ENCODE measurements around the gene ZEB1.

DNA sequence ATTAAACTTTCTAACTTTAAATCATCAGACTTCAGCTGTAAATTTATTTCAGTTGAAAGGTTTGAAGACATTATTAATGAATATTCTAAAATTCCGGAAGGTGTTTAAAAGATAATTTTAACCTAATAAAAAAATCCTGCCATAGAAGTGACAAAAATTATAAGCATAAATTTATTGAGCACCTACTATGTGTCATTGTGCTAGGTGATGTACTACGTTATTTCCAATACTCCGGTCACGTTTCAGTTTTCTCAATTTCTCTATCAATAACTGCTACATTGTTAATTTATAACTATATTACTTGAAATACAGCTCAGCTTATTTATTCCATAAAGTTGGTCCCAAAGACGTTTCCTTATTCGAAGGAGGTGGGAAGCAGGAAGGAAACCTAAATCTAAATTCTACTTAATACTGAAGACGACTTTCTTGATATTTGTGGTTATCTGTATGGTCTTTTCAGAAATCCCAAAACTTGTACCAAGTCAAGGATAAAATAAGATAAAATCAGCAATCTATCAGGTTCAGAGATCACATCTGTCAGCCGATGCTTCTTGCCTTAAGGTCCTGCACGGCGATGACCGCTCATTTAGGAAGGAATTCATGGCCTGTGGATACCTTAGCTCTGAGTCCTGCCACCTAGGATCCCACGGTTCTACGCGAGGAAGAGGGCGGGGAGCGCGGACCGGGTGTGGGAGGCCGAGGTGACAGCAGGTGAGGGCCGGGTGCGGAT is 1.2 kb upstream of the ZEB1 start:
- TF ChIP-seq, protein P1, sequence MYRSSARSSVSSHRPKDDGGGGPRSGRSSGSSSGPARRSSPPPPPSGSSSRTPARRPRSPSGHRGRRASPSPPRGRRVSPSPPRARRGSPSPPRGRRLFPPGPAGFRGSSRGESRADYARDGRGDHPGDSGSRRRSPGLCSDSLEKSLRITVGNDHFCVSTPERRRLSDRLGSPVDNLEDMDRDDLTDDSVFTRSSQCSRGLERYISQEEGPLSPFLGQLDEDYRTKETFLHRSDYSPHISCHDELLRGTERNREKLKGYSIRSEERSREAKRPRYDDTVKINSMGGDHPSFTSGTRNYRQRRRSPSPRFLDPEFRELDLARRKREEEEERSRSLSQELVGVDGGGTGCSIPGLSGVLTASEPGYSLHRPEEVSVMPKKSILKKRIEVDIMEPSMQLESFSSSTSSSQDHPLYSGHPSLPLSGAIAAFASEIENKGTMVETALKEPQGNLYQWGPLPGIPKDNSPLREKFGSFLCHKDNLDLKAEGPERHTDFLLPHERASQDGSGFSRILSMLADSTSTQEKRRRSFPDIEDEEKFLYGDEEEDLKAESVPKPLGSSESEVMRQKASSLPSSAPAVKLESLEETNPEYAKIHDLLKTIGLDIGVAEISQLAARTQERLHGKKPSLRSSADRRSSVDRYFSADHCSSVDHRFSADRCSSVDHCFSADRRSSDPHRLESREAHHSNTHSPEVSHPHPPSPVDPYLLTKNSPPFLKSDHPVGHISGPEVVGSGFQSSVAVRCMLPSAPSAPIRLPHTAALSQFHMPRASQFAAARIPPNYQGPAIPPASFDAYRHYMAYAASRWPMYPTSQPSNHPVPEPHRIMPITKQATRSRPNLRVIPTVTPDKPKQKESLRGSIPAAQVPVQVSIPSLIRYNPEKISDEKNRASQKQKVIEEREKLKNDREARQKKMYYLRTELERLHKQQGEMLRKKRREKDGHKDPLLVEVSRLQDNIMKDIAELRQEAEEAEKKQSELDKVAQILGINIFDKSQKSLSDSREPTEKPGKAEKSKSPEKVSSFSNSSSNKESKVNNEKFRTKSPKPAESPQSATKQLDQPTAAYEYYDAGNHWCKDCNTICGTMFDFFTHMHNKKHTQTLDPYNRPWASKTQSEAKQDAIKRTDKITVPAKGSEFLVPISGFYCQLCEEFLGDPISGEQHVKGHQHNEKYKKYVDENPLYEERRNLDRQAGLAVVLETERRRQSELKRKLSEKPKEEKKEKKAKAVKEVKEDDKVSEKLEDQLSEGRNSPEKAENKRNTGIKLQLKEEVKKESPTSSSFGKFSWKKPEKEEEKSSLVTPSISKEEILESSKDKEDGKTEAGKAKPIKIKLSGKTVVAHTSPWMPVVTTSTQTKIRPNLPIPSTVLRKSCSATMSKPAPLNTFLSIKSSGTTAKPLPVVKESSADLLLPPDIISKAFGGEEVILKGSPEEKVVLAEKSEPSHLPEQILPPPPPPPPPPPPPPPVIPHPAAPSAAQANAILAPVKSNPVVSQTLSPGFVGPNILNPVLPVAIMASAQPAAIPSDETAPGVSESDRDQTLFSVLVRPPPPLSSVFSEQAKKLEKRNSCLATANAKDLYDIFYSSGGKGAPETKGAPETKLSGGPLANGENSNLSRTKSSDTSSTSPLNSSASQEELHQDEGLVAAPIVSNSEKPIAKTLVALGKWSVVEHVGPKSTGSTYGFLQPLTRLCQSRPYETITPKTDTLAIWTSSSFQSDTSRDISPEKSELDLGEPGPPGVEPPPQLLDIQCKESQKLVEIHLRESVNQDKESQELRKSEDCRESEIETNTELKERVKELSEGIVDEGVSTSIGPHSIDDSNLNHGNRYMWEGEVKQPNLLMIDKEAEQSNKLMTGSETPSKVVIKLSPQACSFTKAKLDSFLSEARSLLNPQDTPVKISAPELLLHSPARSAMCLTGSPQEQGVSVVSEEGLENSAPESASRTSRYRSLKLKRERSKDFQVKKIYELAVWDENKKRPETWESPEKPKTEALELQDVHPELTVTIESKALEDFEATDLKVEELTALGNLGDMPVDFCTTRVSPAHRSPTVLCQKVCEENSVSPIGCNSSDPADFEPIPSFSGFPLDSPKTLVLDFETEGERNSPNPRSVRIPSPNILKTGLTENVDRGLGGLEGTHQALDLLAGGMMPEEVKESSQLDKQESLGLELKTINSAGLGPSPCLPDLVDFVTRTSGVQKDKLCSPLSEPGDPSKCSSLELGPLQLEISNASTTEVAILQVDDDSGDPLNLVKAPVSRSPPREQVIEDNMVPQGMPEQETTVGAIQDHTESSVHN (IDR thresholded peaks at IDR 0.05; ENCODE audit: borderline replicate concordance in 1 of 2, low read depth in 1 of 2), result no peak
- TF ChIP-seq ZNF764 (CRISPR knock-in tag; IDR thresholded peaks at IDR 0.05; ENCODE audit: low read depth) (no peak), POLR2A (conservative IDR thresholded peaks at IDR 0.05) (no peak), NFRKB (IDR thresholded peaks at IDR 0.05; ENCODE audit: low read depth) (no peak), ZNF121 (CRISPR knock-in tag; conservative IDR thresholded peaks at IDR 0.05) (no peak), CHD1 (IDR thresholded peaks at IDR 0.05; ENCODE audit: low read length) (no peak)
- TF ChIP-seq, protein P2, sequence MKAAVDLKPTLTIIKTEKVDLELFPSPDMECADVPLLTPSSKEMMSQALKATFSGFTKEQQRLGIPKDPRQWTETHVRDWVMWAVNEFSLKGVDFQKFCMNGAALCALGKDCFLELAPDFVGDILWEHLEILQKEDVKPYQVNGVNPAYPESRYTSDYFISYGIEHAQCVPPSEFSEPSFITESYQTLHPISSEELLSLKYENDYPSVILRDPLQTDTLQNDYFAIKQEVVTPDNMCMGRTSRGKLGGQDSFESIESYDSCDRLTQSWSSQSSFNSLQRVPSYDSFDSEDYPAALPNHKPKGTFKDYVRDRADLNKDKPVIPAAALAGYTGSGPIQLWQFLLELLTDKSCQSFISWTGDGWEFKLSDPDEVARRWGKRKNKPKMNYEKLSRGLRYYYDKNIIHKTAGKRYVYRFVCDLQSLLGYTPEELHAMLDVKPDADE (conservative IDR thresholded peaks at IDR 0.05; ENCODE audit: control insufficient read depth, low read depth, low read length), result no peak
- TF ChIP-seq, protein P3, sequence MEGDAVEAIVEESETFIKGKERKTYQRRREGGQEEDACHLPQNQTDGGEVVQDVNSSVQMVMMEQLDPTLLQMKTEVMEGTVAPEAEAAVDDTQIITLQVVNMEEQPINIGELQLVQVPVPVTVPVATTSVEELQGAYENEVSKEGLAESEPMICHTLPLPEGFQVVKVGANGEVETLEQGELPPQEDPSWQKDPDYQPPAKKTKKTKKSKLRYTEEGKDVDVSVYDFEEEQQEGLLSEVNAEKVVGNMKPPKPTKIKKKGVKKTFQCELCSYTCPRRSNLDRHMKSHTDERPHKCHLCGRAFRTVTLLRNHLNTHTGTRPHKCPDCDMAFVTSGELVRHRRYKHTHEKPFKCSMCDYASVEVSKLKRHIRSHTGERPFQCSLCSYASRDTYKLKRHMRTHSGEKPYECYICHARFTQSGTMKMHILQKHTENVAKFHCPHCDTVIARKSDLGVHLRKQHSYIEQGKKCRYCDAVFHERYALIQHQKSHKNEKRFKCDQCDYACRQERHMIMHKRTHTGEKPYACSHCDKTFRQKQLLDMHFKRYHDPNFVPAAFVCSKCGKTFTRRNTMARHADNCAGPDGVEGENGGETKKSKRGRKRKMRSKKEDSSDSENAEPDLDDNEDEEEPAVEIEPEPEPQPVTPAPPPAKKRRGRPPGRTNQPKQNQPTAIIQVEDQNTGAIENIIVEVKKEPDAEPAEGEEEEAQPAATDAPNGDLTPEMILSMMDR (IDR thresholded peaks at IDR 0.05 in 2 of 3, conservative IDR thresholded peaks at IDR 0.05 in 1 of 3; ENCODE audit: insufficient read depth in 2 of 3, low read depth in 1 of 3, low read length in 3 of 3), result no peak
- TF ChIP-seq, protein P4, sequence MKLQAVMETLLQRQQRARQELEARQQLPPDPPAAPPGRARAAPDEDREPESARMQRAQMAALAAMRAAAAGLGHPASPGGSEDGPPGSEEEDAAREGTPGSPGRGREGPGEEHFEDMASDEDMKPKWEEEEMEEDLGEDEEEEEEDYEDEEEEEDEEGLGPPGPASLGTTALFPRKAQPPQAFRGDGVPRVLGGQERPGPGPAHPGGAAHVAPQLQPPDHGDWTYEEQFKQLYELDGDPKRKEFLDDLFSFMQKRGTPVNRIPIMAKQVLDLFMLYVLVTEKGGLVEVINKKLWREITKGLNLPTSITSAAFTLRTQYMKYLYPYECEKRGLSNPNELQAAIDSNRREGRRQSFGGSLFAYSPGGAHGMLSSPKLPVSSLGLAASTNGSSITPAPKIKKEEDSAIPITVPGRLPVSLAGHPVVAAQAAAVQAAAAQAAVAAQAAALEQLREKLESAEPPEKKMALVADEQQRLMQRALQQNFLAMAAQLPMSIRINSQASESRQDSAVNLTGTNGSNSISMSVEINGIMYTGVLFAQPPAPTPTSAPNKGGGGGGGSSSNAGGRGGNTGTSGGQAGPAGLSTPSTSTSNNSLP (IDR thresholded peaks at IDR 0.05; ENCODE audit: borderline replicate concordance, low read depth, low read length), result no peak
